ENCODE measurements around the gene SLC27A5. TPM values are rescaled to one million over a fixed set of nuclear protein-coding genes. Genes with fewer than 3 reads are reported as not detected.

The SLC27A5 gene
- total and polyA plus RNA-seq, 2 experiments from 2014 or later: 9.0 to 19.1 TPM

DNA sequence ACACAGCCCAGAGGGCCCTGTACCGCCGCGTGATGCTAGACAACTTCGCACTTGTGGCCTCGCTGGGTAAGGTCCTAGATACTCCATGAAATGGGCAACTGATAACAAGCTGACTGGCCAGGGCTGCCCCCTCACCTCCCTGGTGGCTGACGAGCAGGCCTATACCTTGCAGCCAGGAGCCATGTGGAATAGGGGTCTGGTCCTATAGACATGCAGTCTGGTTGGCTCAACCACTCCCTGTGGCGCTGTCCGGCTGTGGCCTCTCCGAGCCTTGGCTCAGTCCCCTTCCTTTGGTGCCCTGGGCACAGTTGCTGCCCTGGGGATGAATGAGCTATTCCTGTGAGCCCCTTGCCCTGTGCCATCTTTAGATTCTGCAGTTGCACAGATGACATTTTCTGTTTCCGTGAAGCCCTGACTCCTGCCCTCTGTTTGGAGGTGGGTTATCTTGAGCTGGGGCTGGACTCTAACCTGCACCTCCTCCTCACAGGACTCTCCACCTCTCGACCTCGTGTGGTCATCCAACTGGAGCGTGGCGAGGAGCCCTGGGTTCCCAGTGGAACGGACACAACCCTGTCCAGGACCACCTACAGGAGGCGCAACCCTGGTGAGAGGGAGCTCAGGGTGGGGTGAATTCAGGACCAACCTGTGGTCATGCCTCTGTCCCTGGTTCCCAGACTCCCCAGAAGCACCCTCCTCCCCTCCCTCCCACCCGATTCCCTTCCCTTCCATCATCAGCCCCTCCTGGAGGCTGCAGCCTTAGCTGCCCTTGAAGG, 42.4 kb downstream of the SLC27A5 start:
- Histone ChIP-seq H3K79me2 (peaks cover 18% of the 10 kb centered on the region), H4K20me1 (ENCODE audit: insufficient read depth, poor library complexity, severe bottlenecking) (peaks cover 6% of the 10 kb centered on the region), H3K27me3 (no peaks in the 10 kb centered on the region), H3K9me3 (ENCODE audit: low read depth) (no peaks in the 10 kb centered on the region), H3K36me3 (replicated peaks; ENCODE audit: insufficient read depth, low read depth) (no peaks in the 10 kb centered on the region), H3K4me2 (no peak overlapping the region), H2AFZ (no peak overlapping the region), H3K9me2 (replicated peaks; ENCODE audit: insufficient read depth) (no peaks in the 10 kb centered on the region), H3K27ac (no peak overlapping the region), H3K4me3 (no peak overlapping the region), H3K4me1 (ENCODE audit: insufficient read depth) (no peaks in the 10 kb centered on the region)
- 97% methylated on average over 16 of the region's 17 CpGs for WGBS (ENCODE audit: low lambda C conversion rate, missing lambda C conversion rate)
- DNase-seq (ENCODE audit: low spot score): no peak
- TF ChIP-seq CTCF (IDR thresholded peaks at IDR 0.05; ENCODE audit: poor library complexity): no peak

- WGBS (ENCODE audit: low lambda C conversion rate, missing lambda C conversion rate): 73% methylated on average over 5 of the region's 5 CpGs
- Histone ChIP-seq H3K4me2 (peak overlapping the region; percentile 86), H3K36me3 (replicated peaks; ENCODE audit: insufficient read depth, low read depth) (no peaks in the 10 kb centered on the region), H3K9me2 (replicated peaks; ENCODE audit: insufficient read depth) (no peaks in the 10 kb centered on the region), H3K27me3 (no peaks in the 10 kb centered on the region), H3K4me1 (ENCODE audit: insufficient read depth) (no peaks in the 10 kb centered on the region), H3K27ac (no peak overlapping the region), H4K20me1 (ENCODE audit: insufficient read depth, poor library complexity, severe bottlenecking) (peaks cover 6% of the 10 kb centered on the region), H3K9me3 (ENCODE audit: low read depth) (no peaks in the 10 kb centered on the region), H3K4me3 (no peak overlapping the region), H3K79me2 (peaks cover 18% of the 10 kb centered on the region), H2AFZ (no peak overlapping the region)
- no peak for DNase-seq (ENCODE audit: low spot score)
- no peak for TF ChIP-seq CTCF (IDR thresholded peaks at IDR 0.05; ENCODE audit: poor library complexity)
- no peak for TF ChIP-seq EZH2phosphoT487 (IDR thresholded peaks at IDR 0.05; ENCODE audit: low read depth, severe bottlenecking, unreplicated experiment)
- TF ChIP-seq EZH2 (IDR thresholded peaks at IDR 0.05; ENCODE audit: borderline replicate concordance): no peak
Observed at GRCh38 chr19:58468216-58468839, 43.5 kb downstream of the SLC27A5 start.

GRCh38 chr19:58466760-58467589, 44.8 kb downstream of the SLC27A5 start, which contains the start of gene ZNF324:
Gene ZNF324, plus strand, starts transcription at chr19:58467080. Its CDS starts 2,106 bp downstream, at chr19:58469186.
- TF ChIP-seq CTCF (IDR thresholded peaks at IDR 0.05; ENCODE audit: poor library complexity) (no peak), EZH2phosphoT487 (IDR thresholded peaks at IDR 0.05; ENCODE audit: low read depth, severe bottlenecking, unreplicated experiment) (no peak), EZH2 (IDR thresholded peaks at IDR 0.05; ENCODE audit: borderline replicate concordance) (no peak)
- Histone ChIP-seq H3K4me3 (peak within 1 kb of the TSS; percentile 38), H3K36me3 (replicated peaks; ENCODE audit: insufficient read depth, low read depth) (no peaks in the 10 kb centered on the region), H4K20me1 (ENCODE audit: insufficient read depth, poor library complexity, severe bottlenecking) (peaks cover 6% of the 10 kb centered on the region), H3K27ac (peak within 1 kb of the TSS; percentile 81), H3K9me3 (ENCODE audit: low read depth) (no peaks in the 10 kb centered on the region), H2AFZ (peak within 1 kb of the TSS; percentile 84), H3K9me2 (replicated peaks; ENCODE audit: insufficient read depth) (no peaks in the 10 kb centered on the region), H3K27me3 (no peaks in the 10 kb centered on the region), H3K4me1 (ENCODE audit: insufficient read depth) (no peaks in the 10 kb centered on the region), H3K79me2 (peaks cover 18% of the 10 kb centered on the region), H3K4me2 (peak within 1 kb of the TSS; percentile 86)
- under 1% methylated on average over 84 of the region's 92 CpGs for WGBS (ENCODE audit: low lambda C conversion rate, missing lambda C conversion rate)
- peak; percentile 100 for DNase-seq (ENCODE audit: low spot score)

Data from hepatocyte (in vitro differentiated cells).